Measurements from ENCODE around the gene LHFPL3.

- TF ChIP-seq, protein P1, sequence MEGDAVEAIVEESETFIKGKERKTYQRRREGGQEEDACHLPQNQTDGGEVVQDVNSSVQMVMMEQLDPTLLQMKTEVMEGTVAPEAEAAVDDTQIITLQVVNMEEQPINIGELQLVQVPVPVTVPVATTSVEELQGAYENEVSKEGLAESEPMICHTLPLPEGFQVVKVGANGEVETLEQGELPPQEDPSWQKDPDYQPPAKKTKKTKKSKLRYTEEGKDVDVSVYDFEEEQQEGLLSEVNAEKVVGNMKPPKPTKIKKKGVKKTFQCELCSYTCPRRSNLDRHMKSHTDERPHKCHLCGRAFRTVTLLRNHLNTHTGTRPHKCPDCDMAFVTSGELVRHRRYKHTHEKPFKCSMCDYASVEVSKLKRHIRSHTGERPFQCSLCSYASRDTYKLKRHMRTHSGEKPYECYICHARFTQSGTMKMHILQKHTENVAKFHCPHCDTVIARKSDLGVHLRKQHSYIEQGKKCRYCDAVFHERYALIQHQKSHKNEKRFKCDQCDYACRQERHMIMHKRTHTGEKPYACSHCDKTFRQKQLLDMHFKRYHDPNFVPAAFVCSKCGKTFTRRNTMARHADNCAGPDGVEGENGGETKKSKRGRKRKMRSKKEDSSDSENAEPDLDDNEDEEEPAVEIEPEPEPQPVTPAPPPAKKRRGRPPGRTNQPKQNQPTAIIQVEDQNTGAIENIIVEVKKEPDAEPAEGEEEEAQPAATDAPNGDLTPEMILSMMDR (IDR thresholded peaks at IDR 0.05; ENCODE audit: insufficient read depth, low read length) = no peak
- TF ChIP-seq POLR2AphosphoS5 (IDR thresholded peaks at IDR 0.05; ENCODE audit: low read depth) (no peak), GABPA (IDR thresholded peaks at IDR 0.05; ENCODE audit: low read depth) (no peak)
- TF ChIP-seq, protein P2, sequence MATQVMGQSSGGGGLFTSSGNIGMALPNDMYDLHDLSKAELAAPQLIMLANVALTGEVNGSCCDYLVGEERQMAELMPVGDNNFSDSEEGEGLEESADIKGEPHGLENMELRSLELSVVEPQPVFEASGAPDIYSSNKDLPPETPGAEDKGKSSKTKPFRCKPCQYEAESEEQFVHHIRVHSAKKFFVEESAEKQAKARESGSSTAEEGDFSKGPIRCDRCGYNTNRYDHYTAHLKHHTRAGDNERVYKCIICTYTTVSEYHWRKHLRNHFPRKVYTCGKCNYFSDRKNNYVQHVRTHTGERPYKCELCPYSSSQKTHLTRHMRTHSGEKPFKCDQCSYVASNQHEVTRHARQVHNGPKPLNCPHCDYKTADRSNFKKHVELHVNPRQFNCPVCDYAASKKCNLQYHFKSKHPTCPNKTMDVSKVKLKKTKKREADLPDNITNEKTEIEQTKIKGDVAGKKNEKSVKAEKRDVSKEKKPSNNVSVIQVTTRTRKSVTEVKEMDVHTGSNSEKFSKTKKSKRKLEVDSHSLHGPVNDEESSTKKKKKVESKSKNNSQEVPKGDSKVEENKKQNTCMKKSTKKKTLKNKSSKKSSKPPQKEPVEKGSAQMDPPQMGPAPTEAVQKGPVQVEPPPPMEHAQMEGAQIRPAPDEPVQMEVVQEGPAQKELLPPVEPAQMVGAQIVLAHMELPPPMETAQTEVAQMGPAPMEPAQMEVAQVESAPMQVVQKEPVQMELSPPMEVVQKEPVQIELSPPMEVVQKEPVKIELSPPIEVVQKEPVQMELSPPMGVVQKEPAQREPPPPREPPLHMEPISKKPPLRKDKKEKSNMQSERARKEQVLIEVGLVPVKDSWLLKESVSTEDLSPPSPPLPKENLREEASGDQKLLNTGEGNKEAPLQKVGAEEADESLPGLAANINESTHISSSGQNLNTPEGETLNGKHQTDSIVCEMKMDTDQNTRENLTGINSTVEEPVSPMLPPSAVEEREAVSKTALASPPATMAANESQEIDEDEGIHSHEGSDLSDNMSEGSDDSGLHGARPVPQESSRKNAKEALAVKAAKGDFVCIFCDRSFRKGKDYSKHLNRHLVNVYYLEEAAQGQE (IDR thresholded peaks at IDR 0.05; ENCODE audit: insufficient replicate concordance, low read depth) = no peak
These were observed 439.6 kb downstream of the LHFPL3 start for GRCh38 chr7:104767826-104768536.
